ENCODE measurements around the gene BRPF3.
"Not testable (repeated sequence)": the region's sequence is repeated elsewhere in the genome, so short reads cannot be mapped to it uniquely, and the experiment has no call there.

The BRPF3 gene

GRCh38 chr6:36200998-36201596, 4.6 kb downstream of the BRPF3 start:
- DNase-seq, result no peak

DNA sequence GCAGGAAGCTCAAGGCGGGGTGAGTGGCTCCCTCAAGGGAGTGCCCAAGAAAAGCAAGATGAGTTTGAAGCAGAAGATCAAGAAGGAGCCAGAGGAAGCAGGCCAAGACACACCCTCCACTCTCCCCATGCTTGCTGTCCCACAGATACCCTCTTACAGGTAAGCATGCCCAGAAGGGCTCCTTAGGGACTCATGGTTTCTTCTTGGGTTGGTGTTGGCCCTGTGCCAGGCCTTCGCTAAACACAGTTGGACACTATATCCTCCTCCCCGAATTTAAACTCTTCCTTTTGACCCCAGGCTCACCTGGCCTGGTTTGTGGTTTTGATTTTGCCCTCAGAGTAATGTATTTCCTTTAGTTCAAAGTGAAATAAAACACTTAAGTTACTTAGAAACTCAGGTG, 5.1 kb downstream of the BRPF3 start:
- DNase-seq, result no peak

DNA sequence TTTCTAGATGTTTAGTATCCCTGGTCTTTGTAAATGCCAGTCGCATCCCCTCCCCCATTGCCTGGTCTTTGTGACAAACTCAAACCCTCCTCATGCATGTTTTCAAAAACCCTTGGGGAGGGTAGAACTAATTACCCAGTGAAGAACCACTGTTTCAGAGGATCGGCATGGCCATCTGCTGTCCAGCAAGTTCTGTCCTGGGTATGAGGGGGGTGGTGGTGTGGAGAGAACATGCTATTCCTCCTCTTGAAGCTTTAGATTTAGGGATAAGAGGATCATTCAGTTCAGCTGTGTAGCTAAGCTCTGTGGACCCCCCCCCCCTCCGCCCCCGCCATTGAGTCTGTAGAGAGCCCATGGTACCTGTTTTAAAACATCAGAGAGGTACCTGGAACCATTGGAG, 5.6 kb downstream of the BRPF3 start:
- no peak for DNase-seq

GRCh38 chr6:36204068-36204753, 7.7 kb downstream of the BRPF3 start:
- DNase-seq, result no peak

DNA sequence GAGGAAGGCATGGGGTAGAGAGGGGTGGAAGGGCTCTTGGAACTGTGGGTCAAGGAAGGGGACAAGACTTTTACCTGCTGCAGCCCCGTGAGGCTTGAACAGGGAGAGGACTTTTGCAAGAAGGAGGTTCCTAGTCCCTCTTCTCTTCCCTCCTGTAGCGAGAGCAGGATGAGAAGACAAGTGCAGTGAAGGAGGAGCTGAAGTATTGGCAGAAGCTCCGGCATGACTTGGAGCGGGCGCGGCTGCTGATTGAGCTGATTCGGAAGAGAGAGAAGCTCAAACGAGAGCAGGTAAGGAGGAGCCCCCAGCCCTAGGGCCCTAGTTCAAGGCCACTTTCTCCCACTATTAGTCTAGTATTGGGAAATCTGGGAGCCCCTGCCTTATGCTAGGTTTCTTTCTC, 10.6 kb downstream of the BRPF3 start:
- no peak for DNase-seq

GRCh38 chr6:36209606-36210005, 13.1 kb downstream of the BRPF3 start:
- no peak for DNase-seq

GRCh38 chr6:36210182-36210581, 13.6 kb downstream of the BRPF3 start:
- no peak for DNase-seq

DNA sequence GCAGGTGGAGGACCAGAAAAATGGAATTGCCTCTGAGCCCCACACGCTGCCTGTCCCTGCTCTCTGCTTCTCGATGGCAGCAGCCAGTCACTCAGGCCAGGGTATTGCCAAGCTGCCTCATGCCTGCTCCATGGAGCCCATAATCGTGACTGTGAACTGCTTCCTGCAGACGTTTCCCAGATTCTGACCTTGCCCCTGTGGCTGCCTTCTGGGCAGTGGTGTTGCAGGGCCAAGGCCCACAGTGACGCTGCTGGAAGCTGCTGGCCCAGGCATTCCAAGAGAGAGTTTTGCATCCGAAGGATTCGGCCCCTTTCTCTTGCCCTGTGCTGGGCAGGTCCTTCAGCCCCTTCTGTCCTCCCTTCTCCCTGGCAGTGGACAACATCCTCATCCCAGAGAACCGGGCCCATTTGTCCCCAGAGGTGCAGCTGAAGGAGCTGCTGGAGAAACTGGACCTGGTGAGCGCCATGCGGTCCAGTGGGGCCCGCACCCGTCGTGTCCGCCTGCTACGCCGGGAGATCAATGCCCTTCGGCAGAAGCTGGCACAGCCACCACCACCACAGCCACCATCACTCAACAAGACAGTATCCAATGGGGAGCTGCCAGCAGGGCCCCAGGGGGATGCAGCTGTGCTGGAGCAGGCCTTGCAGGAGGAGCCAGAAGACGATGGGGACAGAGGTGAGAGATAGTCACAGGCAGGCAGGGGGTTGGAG, 14.5 kb downstream of the BRPF3 start:
- no peak for DNase-seq

DNA sequence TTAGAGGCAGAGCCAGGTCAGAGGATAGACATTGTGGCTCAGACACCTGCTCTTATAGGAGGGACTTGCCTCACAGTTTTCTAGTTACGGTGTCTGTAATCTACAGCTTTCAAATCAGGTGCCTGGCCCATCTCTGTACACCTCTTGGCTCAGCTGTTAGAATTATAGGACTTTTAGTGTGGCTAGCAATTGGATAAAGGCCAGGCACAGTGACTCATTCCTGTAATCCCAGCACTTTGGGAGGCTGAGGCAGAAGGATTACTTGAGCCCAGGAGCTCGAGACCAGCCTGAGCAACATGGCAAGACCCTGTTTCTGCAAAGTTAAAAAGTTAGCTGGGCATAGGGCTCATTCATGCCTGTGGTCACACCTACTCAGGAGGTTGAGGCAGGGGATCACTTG, 20.0 kb downstream of the BRPF3 start:
- no peak for DNase-seq

GRCh38 chr6:36217188-36217587, 20.6 kb downstream of the BRPF3 start:
- no peak for DNase-seq

DNA sequence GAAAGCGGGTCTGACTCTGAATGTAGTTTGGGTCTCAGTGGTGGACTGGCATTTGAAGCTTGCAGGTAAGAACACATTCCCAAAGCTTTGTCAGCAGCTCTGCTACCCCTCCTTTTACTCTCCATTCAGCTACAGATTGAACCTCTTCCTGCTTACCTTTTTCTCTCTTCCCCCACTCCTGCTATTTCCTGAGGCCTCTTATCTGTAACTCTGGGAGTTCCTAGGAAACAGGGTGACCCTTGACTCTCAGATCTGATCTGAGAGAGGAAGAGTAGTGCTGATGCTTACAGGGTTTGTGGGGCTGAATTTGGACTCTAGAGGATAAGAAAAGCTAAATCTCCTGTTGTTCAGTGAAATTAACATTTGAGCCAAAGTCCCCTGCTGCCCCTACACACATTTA, 21.4 kb downstream of the BRPF3 start:
- DNase-seq, result no peak

DNA sequence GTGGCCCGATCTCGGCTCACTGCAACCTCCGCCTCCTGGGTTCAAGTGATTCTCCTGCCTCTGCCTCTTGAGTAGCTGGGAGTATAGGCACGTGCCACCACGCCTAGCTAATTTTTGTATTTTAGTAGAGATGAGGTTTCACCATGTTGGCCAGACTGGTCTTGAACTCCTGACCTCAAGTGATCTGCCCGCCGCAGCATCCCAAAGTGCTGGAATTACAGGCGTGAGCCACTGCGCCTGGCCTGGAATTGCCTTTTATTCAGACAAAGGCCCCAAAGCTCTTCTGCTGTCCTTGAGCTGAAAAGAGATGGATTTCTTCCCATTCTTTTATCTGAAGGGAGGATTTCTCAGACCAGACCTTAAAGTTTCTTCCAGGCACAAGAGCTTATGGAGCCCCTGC, 22.0 kb downstream of the BRPF3 start:
- DNase-seq, result not testable (repeated sequence)

DNA sequence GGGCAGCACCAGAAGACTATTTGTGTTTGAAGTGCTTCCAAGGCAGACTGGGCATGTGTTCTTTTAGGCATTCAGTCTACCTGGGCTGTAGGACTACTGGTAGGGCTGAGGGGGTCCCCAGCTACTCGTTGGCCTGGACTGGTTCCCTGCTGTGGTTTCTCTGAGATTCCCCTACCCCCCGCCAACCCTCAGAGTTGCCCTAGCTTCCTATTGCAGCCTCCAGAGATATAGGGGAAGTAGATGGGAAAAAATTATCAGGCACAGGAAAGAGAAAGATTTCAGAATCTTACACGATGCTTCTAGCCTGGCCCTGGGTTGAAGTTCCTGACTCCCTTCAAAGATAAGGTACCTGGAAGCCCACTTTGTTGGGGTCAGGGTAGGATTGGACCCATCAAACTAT, 22.5 kb downstream of the BRPF3 start:
- no peak for DNase-seq

DNA sequence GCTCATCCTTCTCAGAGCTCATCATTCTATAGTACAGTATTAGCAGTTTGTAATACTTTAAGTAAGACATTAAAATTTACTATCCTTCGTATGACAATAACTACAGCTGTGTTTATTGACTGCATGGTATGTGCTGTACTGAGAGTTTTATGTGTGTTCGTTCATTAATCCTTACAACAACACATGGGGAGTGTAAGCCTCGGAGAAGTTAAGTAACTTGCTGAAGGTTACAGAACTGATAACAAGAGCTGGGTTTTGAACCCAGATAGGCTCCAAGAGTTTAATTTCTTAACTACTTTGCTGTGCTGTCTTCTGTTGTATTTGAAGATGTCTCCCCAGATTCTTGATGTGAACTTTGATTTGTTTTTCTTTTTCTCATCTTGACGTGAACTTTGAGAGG, 23.7 kb downstream of the BRPF3 start:
- DNase-seq, result no peak

- DNase-seq, result no peak
These were observed 25.1 kb downstream of the BRPF3 start for GRCh38 chr6:36221674-36222073.

DNA sequence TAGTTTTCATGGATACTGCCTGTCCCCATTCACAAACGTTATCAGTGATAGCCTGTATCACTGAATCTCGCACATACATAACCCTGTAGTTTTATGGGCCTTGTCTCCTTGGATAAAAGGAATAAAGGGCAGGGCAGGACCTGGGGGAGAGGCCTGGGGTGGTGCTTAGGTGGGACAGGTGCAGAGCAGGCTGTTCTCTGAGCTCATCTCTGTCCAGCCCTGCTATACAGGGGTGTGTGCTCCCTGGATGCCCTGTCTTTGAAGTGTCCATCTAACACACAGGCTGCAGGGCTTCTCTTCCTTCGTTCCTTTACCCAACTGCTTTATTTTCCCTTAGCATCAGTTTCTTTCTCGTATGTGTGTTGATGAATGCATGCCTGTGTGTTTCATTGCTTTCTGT, 26.4 kb downstream of the BRPF3 start:
- no peak for DNase-seq

- no peak for DNase-seq
These were observed 27.2 kb downstream of the BRPF3 start for GRCh38 chr6:36223706-36224105.

DNA sequence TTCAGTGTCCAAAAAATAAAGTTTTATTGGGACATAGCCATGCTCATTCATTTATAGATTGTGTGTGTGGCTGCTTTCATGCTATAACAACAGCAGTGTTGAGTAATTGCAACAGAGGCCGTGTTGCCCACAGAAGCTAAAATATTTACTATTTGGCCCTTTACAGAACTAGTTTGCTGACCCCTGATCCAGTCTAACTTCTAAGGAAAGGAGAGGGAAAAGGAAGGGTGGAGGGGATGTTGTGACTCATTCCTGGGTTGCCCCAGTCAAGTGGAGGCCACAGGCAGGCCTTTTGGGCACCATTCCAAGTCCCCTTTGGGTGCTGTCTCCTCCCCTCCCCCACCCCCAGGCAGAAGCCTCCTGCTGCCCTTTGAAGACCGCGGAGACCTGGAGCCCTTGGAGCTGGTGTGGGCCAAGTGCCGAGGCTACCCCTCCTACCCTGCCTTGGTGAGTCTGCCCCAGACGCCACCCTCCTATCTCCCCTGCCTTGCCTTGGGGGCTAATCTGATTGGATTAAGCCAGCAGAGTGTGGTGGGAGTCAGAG, 28.4 kb downstream of the BRPF3 start:
- DNase-seq, result no peak

- DNase-seq, result no peak
These were observed 30.0 kb downstream of the BRPF3 start for GRCh38 chr6:36226438-36227047.

GRCh38 chr6:36227379-36228228, 31.1 kb downstream of the BRPF3 start:
- no peak for DNase-seq

DNA sequence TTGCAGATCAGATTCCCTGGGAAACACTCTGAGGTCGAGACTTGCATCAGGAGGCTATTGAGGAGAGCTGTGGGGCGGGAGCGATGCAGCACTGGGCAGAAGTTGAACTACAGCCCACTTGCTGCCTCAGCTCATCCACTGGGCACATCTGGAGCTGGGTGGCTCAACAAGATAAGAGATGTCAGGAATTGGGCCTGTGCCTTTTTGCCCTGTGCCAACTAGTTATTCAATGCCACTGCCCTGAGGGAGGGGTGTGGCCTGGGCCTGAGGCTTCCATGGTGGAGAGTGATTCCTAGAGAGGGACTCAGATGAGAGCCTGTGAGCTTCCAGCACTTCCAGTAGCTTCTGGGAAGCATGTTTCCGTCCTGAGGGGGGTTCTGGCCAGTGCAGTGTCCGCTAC, 32.7 kb downstream of the BRPF3 start:
- DNase-seq, result no peak

DNA sequence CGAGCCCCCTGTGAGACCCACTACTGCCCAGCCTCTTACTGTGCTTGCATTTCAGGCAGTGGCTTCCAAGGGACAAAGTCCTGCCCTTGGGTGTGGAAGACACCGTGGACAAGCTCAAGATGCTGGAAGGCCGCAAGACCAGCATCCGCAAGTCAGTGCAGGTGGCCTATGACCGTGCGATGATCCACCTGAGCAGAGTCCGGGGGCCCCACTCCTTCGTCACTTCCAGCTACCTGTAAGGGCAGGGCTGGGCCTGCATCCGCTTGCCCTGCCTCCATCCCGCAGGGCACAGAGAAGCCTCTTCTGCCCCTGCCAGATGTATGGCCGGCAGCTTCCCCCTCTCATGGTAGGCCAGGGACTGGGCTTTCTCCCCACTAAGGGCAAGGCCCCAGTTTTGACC, 33.8 kb downstream of the BRPF3 start:
- no peak for DNase-seq

DNA sequence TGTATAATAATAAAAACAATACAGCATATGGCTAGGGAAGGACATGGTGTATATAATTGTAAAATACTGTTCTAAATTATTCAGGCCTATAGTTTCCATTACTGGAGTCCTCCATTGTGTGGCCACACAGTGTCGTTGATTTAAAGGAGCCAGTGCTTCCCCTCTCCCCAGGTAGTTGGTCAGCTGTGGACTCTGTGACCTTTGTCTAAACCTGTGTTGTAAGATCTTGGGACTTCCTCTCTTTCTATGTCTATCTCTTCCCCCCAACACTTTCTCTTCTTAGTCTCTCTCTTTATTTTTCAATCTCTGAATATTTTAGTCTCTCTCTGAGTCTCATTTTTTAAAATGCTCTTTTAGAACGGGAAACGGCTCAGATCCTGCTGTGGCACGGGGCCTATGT, 35.6 kb downstream of the BRPF3 start:
- no peak for DNase-seq
